PC-9 (cell line): ENCODE measurements around the gene BTG3.

ENCODE experiments used
- EZH2 ChIP-seq: fragments of 200-600 bp; sonication (generic); IDR thresholded peaks from 2 replicates; pipeline ENCODE4 v1.8.0; 2017; ENCODE audit warnings: antibody characterized with exemption, low read depth
- TF ChIP-seq, protein P1 (sequence below): fragments of 200-600 bp; sonication (generic); conservative IDR thresholded peaks from 2 replicates; pipeline ENCODE4 v1.6.1; 2017; ENCODE audit warnings: mixed run types, antibody characterized with exemption, mild to moderate bottlenecking, moderate library complexity

DNA sequence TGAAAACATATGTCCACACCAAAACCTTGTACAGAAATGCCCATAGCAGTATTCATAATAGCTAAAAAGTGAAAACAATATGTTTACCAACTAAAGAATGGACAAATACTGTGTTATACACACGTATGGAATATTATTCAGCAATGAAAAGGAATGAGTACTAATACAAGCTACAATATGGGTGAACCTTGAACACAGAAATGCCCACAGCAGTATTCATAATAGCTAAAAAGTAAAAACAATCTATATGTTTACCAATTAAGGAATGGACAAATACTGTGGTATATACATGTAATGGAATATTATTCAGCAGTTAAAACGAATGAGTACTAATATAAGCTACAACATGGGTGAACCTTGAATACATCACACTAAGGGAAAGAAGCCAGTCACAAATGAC lies 3.0 kb downstream of the BTG3 start:
- TF ChIP-seq, protein P1, sequence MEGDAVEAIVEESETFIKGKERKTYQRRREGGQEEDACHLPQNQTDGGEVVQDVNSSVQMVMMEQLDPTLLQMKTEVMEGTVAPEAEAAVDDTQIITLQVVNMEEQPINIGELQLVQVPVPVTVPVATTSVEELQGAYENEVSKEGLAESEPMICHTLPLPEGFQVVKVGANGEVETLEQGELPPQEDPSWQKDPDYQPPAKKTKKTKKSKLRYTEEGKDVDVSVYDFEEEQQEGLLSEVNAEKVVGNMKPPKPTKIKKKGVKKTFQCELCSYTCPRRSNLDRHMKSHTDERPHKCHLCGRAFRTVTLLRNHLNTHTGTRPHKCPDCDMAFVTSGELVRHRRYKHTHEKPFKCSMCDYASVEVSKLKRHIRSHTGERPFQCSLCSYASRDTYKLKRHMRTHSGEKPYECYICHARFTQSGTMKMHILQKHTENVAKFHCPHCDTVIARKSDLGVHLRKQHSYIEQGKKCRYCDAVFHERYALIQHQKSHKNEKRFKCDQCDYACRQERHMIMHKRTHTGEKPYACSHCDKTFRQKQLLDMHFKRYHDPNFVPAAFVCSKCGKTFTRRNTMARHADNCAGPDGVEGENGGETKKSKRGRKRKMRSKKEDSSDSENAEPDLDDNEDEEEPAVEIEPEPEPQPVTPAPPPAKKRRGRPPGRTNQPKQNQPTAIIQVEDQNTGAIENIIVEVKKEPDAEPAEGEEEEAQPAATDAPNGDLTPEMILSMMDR, result no peak
- TF ChIP-seq EZH2, result no peak
